Naive B cell (primary cell): ENCODE measurements around the gene PACS1. TPM values are rescaled to one million over a fixed set of nuclear protein-coding genes. Genes with fewer than 3 reads are reported as not detected.

Experiments
- ATAC-seq, 2 donors: fragments of 150-1000 bp; cut with Tn5 transposase; 2 replicates each; pipeline ENCODE4 v1.10.0; 2021; ENCODE audit warnings: low read depth in 2 of 2, mild to moderate bottlenecking in 2 of 2, moderate library complexity in 2 of 2
- DNase-seq: peaks from one replicate; pipeline ENCODE4 v3.0.0; 2022
- H3K27ac Mint-ChIP-seq, 6 donors: one replicate each; pipeline ENCODE4 v1.8.0; 2020 to 2022; ENCODE audit warnings: mild to moderate bottlenecking in 6 of 6, mixed read lengths in 6 of 6, moderate library complexity in 5 of 6, inconsistent platforms in 2 of 6
- H3K27me3 Mint-ChIP-seq, 3 donors: one replicate each; pipeline ENCODE4 v1.8.0; 2021 to 2022; ENCODE audit warnings: mixed read lengths in 3 of 3, mild to moderate bottlenecking in 1 of 3
- H3K36me3 Mint-ChIP-seq, 2 donors: one replicate each; pipeline ENCODE4 v1.8.0; 2020 to 2022; ENCODE audit warnings: mixed read lengths in 2 of 2, inconsistent platforms in 1 of 2, mild to moderate bottlenecking in 1 of 2
- H3K4me1 Mint-ChIP-seq, 3 donors: one replicate each; pipeline ENCODE4 v1.8.0; 2020 to 2022; ENCODE audit warnings: mixed read lengths in 3 of 3, inconsistent platforms in 1 of 3, mild to moderate bottlenecking in 1 of 3, moderate library complexity in 1 of 3
- H3K4me3 Mint-ChIP-seq, 8 donors: one replicate each; pipeline ENCODE4 v1.8.0; 2020 to 2022; ENCODE audit warnings: mild to moderate bottlenecking in 8 of 8, mixed read lengths in 8 of 8, moderate library complexity in 8 of 8, inconsistent platforms in 2 of 8
- H3K9me3 Mint-ChIP-seq, 7 donors: one replicate each; pipeline ENCODE4 v1.8.0; 2020 to 2022; ENCODE audit warnings: mixed read lengths in 7 of 7, mild to moderate bottlenecking in 5 of 7, inconsistent platforms in 2 of 7, moderate library complexity in 1 of 7
- polyA plus RNA-seq, 6 donors: library from polyadenylated mRNA; unstranded; fragments of 300-500 nt; fragmentation: Illumina TruSeq; gene quantifications; one replicate each; pipeline ENCODE4 v1.2.3, GENCODE V29; 2021; ENCODE audit warnings: low read depth in 6 of 6

PACS1 gene
- polyA plus RNA-seq, 6 donors from 2014 or later, result 44.3 to 133 (median 57.3) TPM

DNA sequence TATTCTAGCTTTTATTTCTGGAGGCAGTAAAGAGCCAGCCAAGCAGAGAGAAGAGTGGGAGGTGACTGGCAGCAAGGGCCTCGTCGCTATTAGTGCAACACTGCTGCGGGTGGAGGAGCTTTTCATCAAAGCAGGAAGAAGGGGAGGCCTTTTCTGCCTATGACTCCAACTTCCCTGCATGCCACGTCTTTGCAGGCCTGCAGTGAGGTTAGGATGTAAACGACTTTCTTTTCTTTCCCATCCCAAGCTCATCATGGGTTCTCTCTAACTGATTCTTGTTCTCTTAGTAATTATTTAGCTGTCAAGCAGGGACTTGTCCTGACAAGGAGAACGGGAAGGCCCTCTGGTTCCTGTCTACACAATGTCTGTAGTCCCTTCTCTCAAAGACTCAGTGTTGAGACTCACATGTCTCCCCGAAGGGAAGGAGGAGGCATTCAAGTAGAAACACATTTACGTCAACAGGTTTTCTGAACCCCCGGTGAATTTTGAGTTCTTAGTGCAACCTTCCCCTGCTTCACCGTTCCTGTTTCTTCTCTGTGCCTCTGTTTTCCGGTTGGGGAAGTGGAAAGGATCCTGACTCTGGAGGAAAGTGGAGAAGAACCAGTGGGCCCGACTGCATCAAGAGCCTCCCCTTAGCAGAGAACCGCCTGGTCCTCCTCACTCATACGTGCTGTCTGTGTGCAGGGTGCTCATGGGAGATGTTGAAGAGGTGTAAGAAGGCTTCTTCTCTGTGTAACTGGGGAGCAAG is 56.9 kb downstream of the PACS1 start:
- ATAC-seq (peak; percentile 80 to 83), DNase-seq (peak; percentile 67)
- Mint-ChIP-seq H3K27ac (peak overlapping the region; percentile 89 to 99 (median 96)), H3K9me3 (no peaks in the 10 kb centered on the region), H3K27me3 (no peaks in the 10 kb centered on the region), H3K4me1 (peaks cover 66 to 84% (median 72%) of the 10 kb centered on the region in 3 donors), H3K4me3 (peak overlapping the region; percentile 71 to 89 (median 83)), H3K36me3 (no peaks in the 10 kb centered on the region)

- DNase-seq (no peak), ATAC-seq (no peak)
- Mint-ChIP-seq H3K27me3 (no peaks in the 10 kb centered on the region), H3K4me3 (peak overlapping the region in 3 of 8 donors; percentile 3 to 42 (median 28)), H3K36me3 (no peaks in the 10 kb centered on the region), H3K9me3 (no peaks in the 10 kb centered on the region), H3K27ac (peak overlapping the region in 4 of 6 donors; percentile 23 to 48 (median 34)), H3K4me1 (peaks cover 67 to 88% (median 69%) of the 10 kb centered on the region in 3 donors)
These were observed 60.9 kb downstream of the PACS1 start for GRCh38 chr11:66130978-66131377.

- peak; percentile 60 to 61 for ATAC-seq
- H3K4me3 Mint-ChIP-seq, result peak overlapping the region in 6 of 8 donors; percentile 41 to 83 (median 51)
These were observed 62.0 kb downstream of the PACS1 start for GRCh38 chr11:66131937-66132632.

GRCh38 chr11:66133216-66133775 is 63.2 kb downstream of the PACS1 start:
- Mint-ChIP-seq H3K9me3 (no peaks in the 10 kb centered on the region), H3K4me1 (peaks cover 57 to 90% (median 65%) of the 10 kb centered on the region in 3 donors), H3K36me3 (no peaks in the 10 kb centered on the region), H3K27ac (peak overlapping the region in 5 of 6 donors; percentile 49 to 83 (median 52)), H3K27me3 (no peaks in the 10 kb centered on the region), H3K4me3 (peak overlapping the region in 2 of 8 donors; percentile 42 to 61)
- no peak for ATAC-seq
- no peak for DNase-seq

More at GRCh38 chr11:66131937-66132632, 62.0 kb downstream of the PACS1 start:
- Mint-ChIP-seq H3K27me3 (no peaks in the 10 kb centered on the region), H3K27ac (peak overlapping the region; percentile 78 to 91 (median 86)), H3K9me3 (no peaks in the 10 kb centered on the region), H3K4me1 (peaks cover 63 to 88% (median 67%) of the 10 kb centered on the region in 3 donors), H3K36me3 (no peaks in the 10 kb centered on the region)
- no peak for DNase-seq

DNA sequence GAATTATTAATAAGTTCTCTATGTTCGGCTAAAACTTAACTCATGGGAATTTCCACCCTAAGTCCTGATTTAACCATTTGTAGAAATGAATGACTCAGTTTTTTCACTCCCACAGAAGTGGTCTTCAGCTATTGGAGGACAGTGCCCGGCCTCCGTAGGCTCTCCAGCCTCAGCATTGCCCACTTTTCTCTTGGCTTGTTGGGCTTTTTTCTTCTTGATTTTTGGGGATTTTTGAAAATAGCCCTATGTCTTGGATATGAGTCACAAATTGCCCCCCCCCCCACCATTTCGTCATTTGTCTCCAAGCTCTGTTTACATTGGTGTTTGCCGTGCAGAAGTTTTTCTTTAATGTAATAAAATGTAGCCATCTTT is 66.7 kb downstream of the PACS1 start:
- Mint-ChIP-seq H3K4me3 (no peak overlapping the region), H3K4me1 (peaks cover 43 to 78% (median 76%) of the 10 kb centered on the region in 3 donors), H3K36me3 (no peaks in the 10 kb centered on the region), H3K9me3 (no peaks in the 10 kb centered on the region), H3K27me3 (no peaks in the 10 kb centered on the region), H3K27ac (peak overlapping the region in 1 of 6 donors; percentile 81)
- ATAC-seq (no peak), DNase-seq (no peak)

GRCh38 chr11:66139817-66140404 is 69.8 kb downstream of the PACS1 start:
- Mint-ChIP-seq H3K36me3 (no peaks in the 10 kb centered on the region), H3K27ac (peak overlapping the region in 2 of 6 donors; percentile 73 to 74), H3K4me3 (no peak overlapping the region), H3K4me1 (peaks cover 49 to 77% (median 74%) of the 10 kb centered on the region in 3 donors), H3K9me3 (no peaks in the 10 kb centered on the region), H3K27me3 (no peaks in the 10 kb centered on the region)
- ATAC-seq, result no peak
- DNase-seq, result no peak

- Mint-ChIP-seq H3K36me3 (peaks cover 5 to 8% of the 10 kb centered on the region in 2 donors), H3K27ac (peak overlapping the region; percentile 56 to 80 (median 70)), H3K9me3 (peaks cover 0 to 6% (median 1%) of the 10 kb centered on the region in 7 donors), H3K4me3 (peak overlapping the region in 5 of 8 donors; percentile 35 to 85 (median 64)), H3K27me3 (no peaks in the 10 kb centered on the region), H3K4me1 (peaks cover 54 to 85% (median 80%) of the 10 kb centered on the region in 3 donors)
- DNase-seq (no peak), ATAC-seq (peak in 1 of 2 donors; percentile 35)
These were observed 72.5 kb downstream of the PACS1 start for GRCh38 chr11:66142370-66143263.

DNA sequence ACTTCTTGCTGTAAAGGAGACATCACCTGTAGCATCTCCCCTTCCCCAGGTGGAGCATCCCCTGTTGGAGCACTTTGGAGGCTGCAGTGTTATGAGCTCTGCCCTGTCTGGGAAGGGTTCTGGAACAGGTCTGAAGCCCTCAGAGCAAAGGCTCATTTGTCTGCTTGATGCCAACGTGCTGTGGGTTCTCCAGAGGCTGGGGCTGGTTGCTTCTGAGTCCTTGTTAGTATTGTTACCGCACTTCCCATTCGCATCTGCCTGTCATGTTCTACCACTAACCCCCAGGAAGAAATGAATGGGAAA is 73.1 kb downstream of the PACS1 start:
- Mint-ChIP-seq H3K9me3 (peaks cover 0 to 6% (median 1%) of the 10 kb centered on the region in 7 donors), H3K4me3 (peak overlapping the region in 6 of 8 donors; percentile 11 to 85 (median 66)), H3K27me3 (no peaks in the 10 kb centered on the region), H3K4me1 (peaks cover 53 to 79% (median 78%) of the 10 kb centered on the region in 3 donors), H3K27ac (peak overlapping the region in 1 of 6 donors; percentile 80), H3K36me3 (peaks cover 5 to 8% of the 10 kb centered on the region in 2 donors)
- no peak for DNase-seq
- no peak for ATAC-seq

DNA sequence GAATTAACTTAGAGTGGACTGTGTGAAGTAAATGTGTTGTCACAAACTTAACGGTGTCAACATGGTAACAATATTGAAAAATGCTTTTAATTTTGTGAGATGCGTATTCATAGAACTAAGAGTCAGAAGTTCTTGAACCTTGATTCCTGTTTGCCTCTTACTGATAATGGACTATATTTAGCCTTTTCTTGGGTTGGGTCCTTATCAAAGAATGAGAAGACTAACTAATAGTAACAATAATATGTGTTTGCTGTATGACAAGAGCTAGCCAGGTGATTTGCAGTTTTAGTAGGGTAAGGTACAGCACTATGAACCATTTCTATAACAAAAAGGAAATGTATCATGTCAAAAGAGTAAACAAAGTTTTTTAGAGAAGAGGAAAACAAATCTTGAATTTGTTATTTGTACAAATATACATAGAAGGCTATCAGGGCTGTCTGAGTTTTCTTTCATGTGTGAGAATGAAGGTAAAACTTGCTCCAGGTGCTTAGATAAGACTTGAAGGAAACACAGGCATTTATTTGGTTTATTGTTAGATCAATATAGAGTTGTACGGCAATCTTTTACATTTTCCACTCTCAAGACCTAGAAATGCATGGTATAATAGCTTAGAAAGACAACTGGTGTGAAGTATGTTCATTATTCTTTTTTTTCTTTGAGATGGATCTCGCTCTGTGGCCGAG is 74.1 kb downstream of the PACS1 start:
- Mint-ChIP-seq H3K27ac (peak overlapping the region in 5 of 6 donors; percentile 1 to 75 (median 42)), H3K27me3 (no peaks in the 10 kb centered on the region), H3K4me1 (peaks cover 53 to 71% (median 70%) of the 10 kb centered on the region in 3 donors), H3K9me3 (peaks cover 0 to 6% (median 1%) of the 10 kb centered on the region in 7 donors), H3K36me3 (peaks cover 5 to 8% of the 10 kb centered on the region in 2 donors), H3K4me3 (peak overlapping the region; percentile 31 to 85 (median 66))
- DNase-seq, result no peak
- no peak for ATAC-seq

DNA sequence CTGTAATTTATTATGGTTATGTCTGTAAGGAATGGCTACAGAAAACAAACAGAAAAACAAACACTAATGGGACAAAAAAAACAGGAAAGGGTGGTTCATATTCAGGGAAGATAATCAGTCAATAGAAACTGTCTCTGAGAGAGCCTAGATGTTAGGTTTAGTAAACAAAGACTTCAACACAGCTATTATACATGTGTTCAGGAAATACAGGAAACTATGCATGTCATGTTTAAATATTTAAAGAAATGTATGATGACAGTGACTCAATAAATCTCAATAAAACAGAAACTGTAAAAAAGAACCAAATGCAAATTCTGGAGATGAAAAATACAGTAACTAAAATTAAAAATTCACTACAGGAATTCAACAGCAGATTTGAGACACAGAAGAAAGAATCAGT is 76.0 kb downstream of the PACS1 start:
- ATAC-seq, result no peak
- Mint-ChIP-seq H3K27me3 (no peaks in the 10 kb centered on the region), H3K4me1 (peaks cover 56 to 75% (median 69%) of the 10 kb centered on the region in 3 donors), H3K36me3 (peaks cover 5 to 8% of the 10 kb centered on the region in 2 donors), H3K9me3 (peaks cover 0 to 6% (median 1%) of the 10 kb centered on the region in 7 donors), H3K4me3 (peak overlapping the region in 4 of 8 donors; percentile 38 to 76 (median 59)), H3K27ac (peak overlapping the region in 4 of 6 donors; percentile 20 to 79 (median 35))
- DNase-seq, result no peak

GRCh38 chr11:66146940-66147339 is 76.9 kb downstream of the PACS1 start:
- Mint-ChIP-seq H3K4me3 (peak overlapping the region in 3 of 8 donors; percentile 45 to 72 (median 46)), H3K9me3 (peaks cover 0 to 9% (median 2%) of the 10 kb centered on the region in 7 donors), H3K36me3 (peaks cover 11 to 15% of the 10 kb centered on the region in 2 donors), H3K4me1 (peaks cover 61 to 76% (median 74%) of the 10 kb centered on the region in 3 donors), H3K27me3 (no peaks in the 10 kb centered on the region), H3K27ac (peak overlapping the region in 1 of 6 donors; percentile 79)
- DNase-seq (no peak), ATAC-seq (no peak)

DNA sequence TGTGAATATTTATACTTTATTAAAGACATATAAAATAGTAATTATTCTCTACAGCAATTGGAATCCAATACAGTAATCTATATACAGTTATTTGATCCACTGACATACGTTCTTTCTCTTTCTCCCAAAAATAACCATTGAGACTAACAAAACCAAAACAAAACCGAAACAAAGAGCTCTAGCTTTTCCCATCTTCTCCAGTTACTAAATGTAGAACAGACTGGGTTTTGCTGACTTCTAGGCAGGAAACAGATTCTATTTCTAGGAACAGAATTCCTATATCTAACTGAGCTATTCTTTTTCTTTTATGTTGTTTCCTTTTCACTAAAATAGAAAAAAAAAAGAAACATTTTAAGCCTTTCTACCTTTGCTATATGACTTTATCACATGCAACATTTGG is 80.1 kb downstream of the PACS1 start:
- Mint-ChIP-seq H3K4me3 (peak overlapping the region in 2 of 8 donors; percentile 2 to 20), H3K36me3 (peaks cover 18 to 24% of the 10 kb centered on the region in 2 donors), H3K9me3 (peaks cover 0 to 9% (median 3%) of the 10 kb centered on the region in 7 donors), H3K27ac (peak overlapping the region in 2 of 6 donors; percentile 3 to 21), H3K27me3 (no peaks in the 10 kb centered on the region), H3K4me1 (peaks cover 41 to 54% (median 47%) of the 10 kb centered on the region in 3 donors)
- no peak for DNase-seq
- ATAC-seq, result no peak
